ENCODE measurements around the gene SCEL. TPM values are rescaled to one million over a fixed set of nuclear protein-coding genes. Genes with fewer than 3 reads are reported as not detected.

Gene SCEL
- total RNA-seq, 2 donors from 2014 or later = 0.35 TPM; not detected in 1

DNA sequence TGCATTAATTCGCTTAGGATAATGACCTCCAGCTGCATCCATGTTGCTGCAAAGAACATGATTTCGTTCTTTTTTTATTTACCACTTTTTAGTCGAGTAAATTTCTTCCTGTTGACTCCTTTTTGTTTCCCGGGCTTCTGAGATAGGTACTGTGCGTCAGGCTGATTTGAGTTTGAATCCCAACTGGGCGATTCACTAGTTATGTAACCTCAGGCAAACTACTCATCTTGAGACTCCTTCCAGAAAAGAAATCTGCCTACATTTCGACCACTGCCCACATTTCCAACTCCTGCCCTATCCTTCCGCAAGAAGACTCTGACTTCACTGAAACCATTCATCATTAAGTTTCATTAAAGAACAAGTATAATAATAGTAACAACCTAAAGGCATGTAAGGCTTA is 8.2 kb downstream of the SCEL start:
- H3K9me3 ChIP-seq = no peaks in the 10 kb centered on the region
- no peak for DNase-seq (ENCODE audit: low spot score)
- no peaks in the 10 kb centered on the region for H3K36me3 ChIP-seq
- peaks cover 0 to 9% of the 10 kb centered on the region in 2 donors for H3K4me1 ChIP-seq
- no peak overlapping the region for H3K4me3 ChIP-seq
- no peak for TF ChIP-seq CTCF (IDR thresholded peaks at IDR 0.05)
- H3K27ac ChIP-seq = no peak overlapping the region
- no peaks in the 10 kb centered on the region for H3K27me3 ChIP-seq

GRCh38 chr13:77544355-77544754 is 8.8 kb downstream of the SCEL start:
- Histone ChIP-seq H3K4me3 (no peak overlapping the region), H3K27ac (no peak overlapping the region), H3K27me3 (no peaks in the 10 kb centered on the region), H3K36me3 (no peaks in the 10 kb centered on the region), H3K9me3 (no peaks in the 10 kb centered on the region), H3K4me1 (peaks cover 0 to 9% of the 10 kb centered on the region in 2 donors)
- DNase-seq (ENCODE audit: low spot score) = peak; percentile 72
- TF ChIP-seq CTCF (IDR thresholded peaks at IDR 0.05) = no peak

DNA sequence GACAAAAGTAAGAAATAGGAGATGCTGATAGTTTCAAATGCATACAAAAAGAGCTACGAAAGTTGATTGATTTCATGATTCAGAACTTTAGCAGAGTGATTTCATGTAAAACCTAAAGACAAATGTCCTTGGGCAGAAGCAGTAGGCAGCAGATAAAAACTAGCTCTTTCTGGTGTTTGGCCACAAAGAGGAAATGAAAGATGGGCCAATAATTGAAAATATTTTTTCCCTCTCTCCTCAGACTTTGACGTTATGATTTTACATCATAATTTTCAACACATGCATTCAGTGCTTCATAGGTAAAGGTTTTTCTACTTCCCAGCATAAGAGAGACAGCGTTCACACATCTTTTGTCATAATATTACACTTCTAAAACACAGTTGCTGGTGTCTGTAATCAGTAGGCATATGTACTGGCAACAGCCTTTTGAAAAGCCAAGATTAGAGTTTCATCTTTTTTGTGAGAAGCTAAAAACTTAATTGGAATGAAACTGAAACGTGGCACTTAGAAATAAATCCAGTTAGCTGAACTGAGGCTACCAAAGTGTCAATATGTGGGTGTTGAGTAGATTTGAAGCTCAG is 9.3 kb downstream of the SCEL start:
- no peak for TF ChIP-seq CTCF (IDR thresholded peaks at IDR 0.05)
- no peaks in the 10 kb centered on the region for H3K9me3 ChIP-seq
- H3K27me3 ChIP-seq = no peaks in the 10 kb centered on the region
- H3K36me3 ChIP-seq = no peaks in the 10 kb centered on the region
- H3K27ac ChIP-seq = no peak overlapping the region
- peaks cover 0 to 9% of the 10 kb centered on the region in 2 donors for H3K4me1 ChIP-seq
- DNase-seq (ENCODE audit: low spot score) = no peak
- no peak overlapping the region for H3K4me3 ChIP-seq

DNA sequence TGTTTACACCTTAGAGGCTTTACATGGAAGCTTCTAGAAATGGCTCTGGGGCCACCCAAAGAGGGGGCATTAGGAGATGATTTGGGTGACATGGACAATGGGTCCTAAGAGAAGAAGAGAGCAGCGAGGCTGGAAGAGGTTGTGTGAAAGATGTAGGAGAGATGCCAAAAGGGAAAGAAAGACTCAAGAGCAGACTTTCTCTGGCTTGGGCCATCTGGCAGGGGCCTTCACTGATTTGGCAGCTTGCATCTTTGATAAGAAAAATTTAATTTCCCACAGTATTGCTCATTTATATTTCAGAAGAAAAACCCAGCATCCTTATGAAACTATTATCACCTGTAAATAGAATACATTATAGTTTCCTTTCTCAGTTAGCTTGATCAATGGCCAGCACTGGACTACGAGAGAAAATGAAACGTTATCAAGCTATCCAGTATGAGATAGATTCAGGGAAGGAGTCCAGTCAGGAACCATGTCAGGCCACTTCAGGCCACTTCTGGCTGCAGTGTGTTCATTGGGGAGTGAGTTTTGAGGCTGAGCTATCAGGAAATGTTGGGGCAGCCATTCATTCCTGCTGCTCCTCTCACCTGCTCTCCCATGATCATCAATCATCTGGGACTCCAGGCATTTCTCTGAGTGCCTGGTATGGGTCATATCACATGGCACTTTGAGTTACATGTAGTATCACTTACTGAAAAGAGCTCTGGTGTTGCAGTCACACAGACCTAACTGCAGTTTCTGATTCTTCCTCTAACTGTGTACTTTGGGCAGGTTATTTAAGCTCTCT is 10.3 kb downstream of the SCEL start:
- no peak for DNase-seq (ENCODE audit: low spot score)
- no peaks in the 10 kb centered on the region for H3K9me3 ChIP-seq
- H3K4me3 ChIP-seq = no peak overlapping the region
- no peaks in the 10 kb centered on the region for H3K27me3 ChIP-seq
- no peaks in the 10 kb centered on the region for H3K36me3 ChIP-seq
- no peak for TF ChIP-seq CTCF (IDR thresholded peaks at IDR 0.05)
- peaks cover 0 to 9% of the 10 kb centered on the region in 2 donors for H3K4me1 ChIP-seq
- no peak overlapping the region for H3K27ac ChIP-seq

- no peak overlapping the region for H3K4me3 ChIP-seq
- no peaks in the 10 kb centered on the region for H3K36me3 ChIP-seq
- no peaks in the 10 kb centered on the region for H3K27me3 ChIP-seq
- H3K27ac ChIP-seq = no peak overlapping the region
- peaks cover 0 to 9% of the 10 kb centered on the region in 2 donors for H3K4me1 ChIP-seq
- TF ChIP-seq CTCF (IDR thresholded peaks at IDR 0.05) = no peak
- no peaks in the 10 kb centered on the region for H3K9me3 ChIP-seq
- DNase-seq (ENCODE audit: low spot score) = no peak
Observed at GRCh38 chr13:77548095-77548494, 12.6 kb downstream of the SCEL start.

Data from right atrium auricular region (tissue), 2 donors.